ENCODE results near the gene RIC1. TPM values are rescaled to one million over a fixed set of nuclear protein-coding genes. Genes with fewer than 3 reads are reported as not detected.
"Not testable (repeated sequence)": the region's sequence is repeated elsewhere in the genome, so short reads cannot be mapped to it uniquely, and the experiment has no call there.

RIC1 gene
- total RNA-seq, 2 donors from 2014 or later, result 19.6 to 24.3 TPM

DNA sequence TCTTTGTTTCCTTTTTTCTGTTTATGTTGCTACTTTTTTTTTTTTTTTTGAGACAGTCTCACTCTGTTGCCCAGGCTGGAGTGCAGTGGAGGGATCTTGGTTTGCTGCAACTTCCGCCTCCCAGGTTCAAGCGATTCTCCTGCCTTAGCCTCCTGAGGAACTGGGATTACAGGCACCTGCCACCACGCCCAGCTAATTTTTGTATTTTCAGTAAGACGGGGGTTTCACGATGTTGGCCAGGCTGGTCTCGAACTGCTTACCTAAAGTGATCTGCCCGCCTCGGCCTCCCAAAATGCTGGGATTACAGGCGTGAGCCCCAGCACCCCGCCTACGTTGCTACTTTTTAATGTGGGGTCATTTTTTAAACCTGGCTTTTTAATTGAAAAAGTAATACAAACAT is 1.2 kb upstream of the RIC1 start:
- Mint-ChIP-seq H3K27ac (peak overlapping the region; percentile 96), H3K4me3 (peak overlapping the region; percentile 99), H3K4me1 (peaks cover 40% of the 10 kb centered on the region)
- DNase-seq; H3K9me3 ChIP-seq (ENCODE audit: control insufficient read depth, low read length, poor library complexity, severe bottlenecking); H3K36me3 Mint-ChIP-seq (ENCODE audit: low read depth); ATAC-seq; H3K27me3 Mint-ChIP-seq: not testable (repeated sequence)

- DNase-seq (no peak), ATAC-seq (no peak)
- no peaks in the 10 kb centered on the region for H3K9me3 ChIP-seq (ENCODE audit: control insufficient read depth, low read length, poor library complexity, severe bottlenecking)
- Mint-ChIP-seq H3K27me3 (no peaks in the 10 kb centered on the region), H3K4me1 (peaks cover 43% of the 10 kb centered on the region), H3K36me3 (ENCODE audit: low read depth) (peaks cover 2% of the 10 kb centered on the region), H3K27ac (peak overlapping the region; percentile 96), H3K4me3 (peak overlapping the region; percentile 99)
These were observed 751 bp upstream of the RIC1 start for GRCh38 chr9:5628183-5628529.

DNA sequence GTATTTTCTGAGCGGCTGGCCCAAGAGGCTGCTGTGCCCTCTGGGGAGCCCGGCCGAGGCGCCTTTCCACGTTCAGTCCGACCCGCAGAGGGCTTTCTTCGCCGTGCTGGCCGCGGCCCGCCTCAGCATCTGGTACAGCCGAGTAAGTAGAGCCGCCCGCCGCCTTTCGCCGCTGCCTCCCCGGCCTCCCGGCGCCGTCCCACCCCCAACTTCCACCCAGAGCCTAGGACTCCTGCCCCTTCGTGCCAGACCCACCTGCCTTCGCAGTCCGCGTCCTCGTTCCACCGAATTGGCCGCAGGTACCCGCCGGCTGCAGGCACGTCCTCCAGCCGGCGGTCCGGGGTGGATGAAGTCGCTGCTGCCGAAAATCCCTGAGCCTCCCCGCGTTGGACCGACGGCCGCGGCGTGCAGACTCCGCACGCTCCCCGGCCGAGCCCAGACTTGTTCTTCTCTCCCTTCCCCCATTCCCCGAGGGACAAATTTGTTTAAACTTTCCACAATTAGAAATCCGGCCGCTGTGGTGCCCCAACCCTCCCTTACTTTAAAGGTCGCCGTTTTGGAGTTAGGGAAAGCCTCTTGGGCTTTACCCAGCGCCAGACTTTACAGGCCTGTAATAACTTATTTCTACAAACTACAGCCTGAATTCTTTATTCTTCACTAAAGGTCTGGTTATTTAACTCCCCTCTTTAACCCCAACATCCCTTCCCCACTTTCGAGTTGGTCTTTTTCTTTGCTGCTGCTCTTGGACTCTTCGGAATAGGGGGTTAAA is 589 bp downstream of the RIC1 start:
- peak overlapping the region; percentile 99 for H3K4me3 Mint-ChIP-seq
- H3K9me3 ChIP-seq (ENCODE audit: control insufficient read depth, low read length, poor library complexity, severe bottlenecking), result no peaks in the 10 kb centered on the region
- peaks cover 51% of the 10 kb centered on the region for H3K4me1 Mint-ChIP-seq
- no peaks in the 10 kb centered on the region for H3K27me3 Mint-ChIP-seq
- peaks cover 2% of the 10 kb centered on the region for H3K36me3 Mint-ChIP-seq (ENCODE audit: low read depth)
- ATAC-seq, result peak; percentile 22
- peak; percentile 20 to 39 (median 33) for DNase-seq
- peak overlapping the region; percentile 96 for H3K27ac Mint-ChIP-seq

GRCh38 chr9:5630081-5630507 is 1.2 kb downstream of the RIC1 start:
- no peak for DNase-seq
- H3K9me3 ChIP-seq (ENCODE audit: control insufficient read depth, low read length, poor library complexity, severe bottlenecking), result no peaks in the 10 kb centered on the region
- Mint-ChIP-seq H3K36me3 (ENCODE audit: low read depth) (peaks cover 2% of the 10 kb centered on the region), H3K4me1 (peaks cover 52% of the 10 kb centered on the region), H3K27ac (peak overlapping the region; percentile 96), H3K4me3 (peak overlapping the region; percentile 99), H3K27me3 (no peaks in the 10 kb centered on the region)
- no peak for ATAC-seq

DNA sequence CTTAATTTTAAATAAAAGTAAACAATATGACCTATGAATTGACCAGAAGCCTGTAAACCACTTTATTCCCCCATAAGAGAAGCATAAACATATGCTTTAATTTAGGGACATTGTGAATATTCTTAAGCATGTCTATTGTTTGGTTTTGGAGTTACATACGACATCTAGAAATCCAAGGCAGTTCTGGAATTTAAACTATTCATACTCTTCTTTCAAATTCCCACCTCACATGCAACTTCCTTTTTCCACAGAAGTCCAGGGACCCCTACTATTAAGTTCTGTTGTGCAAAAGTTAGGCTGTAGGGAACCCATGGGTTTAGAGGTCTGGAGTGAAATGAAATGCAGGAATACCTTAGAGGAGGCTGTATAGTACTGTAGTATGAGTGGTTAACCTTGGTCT is 2.1 kb downstream of the RIC1 start:
- peaks cover 52% of the 10 kb centered on the region for H3K4me1 Mint-ChIP-seq
- no peak for ATAC-seq
- H3K4me3 Mint-ChIP-seq, result no peak overlapping the region
- H3K36me3 Mint-ChIP-seq (ENCODE audit: low read depth), result peaks cover 5% of the 10 kb centered on the region
- no peaks in the 10 kb centered on the region for H3K27me3 Mint-ChIP-seq
- H3K27ac Mint-ChIP-seq, result no peak overlapping the region
- H3K9me3 ChIP-seq (ENCODE audit: control insufficient read depth, low read length, poor library complexity, severe bottlenecking), result no peaks in the 10 kb centered on the region
- DNase-seq, result no peak

DNA sequence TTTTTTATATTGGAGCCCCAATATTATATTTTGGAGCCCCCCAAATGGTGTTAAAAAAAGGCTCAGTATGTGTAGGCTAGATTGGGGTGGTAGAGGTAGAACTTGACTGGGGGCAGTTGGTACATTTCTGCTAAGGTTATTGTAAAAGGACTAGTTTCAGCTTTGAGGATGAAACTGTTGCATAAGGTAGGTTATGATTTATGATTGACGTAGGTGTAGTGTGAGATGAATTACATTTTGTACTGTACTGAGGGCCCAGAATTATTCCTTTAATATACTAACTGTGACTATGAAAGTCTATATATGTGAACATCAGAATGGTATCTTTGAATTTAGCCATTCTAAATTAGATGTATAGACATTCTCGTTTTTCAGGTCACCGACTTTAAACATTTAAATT is 3.6 kb downstream of the RIC1 start:
- peaks cover 5% of the 10 kb centered on the region for H3K36me3 Mint-ChIP-seq (ENCODE audit: low read depth)
- no peak for DNase-seq
- no peaks in the 10 kb centered on the region for H3K9me3 ChIP-seq (ENCODE audit: control insufficient read depth, low read length, poor library complexity, severe bottlenecking)
- H3K4me1 Mint-ChIP-seq, result peaks cover 44% of the 10 kb centered on the region
- no peak overlapping the region for H3K4me3 Mint-ChIP-seq
- H3K27ac Mint-ChIP-seq, result no peak overlapping the region
- no peak for ATAC-seq
- no peaks in the 10 kb centered on the region for H3K27me3 Mint-ChIP-seq

GRCh38 chr9:5633243-5633642 is 4.3 kb downstream of the RIC1 start:
- H3K9me3 ChIP-seq (ENCODE audit: control insufficient read depth, low read length, poor library complexity, severe bottlenecking), result no peaks in the 10 kb centered on the region
- Mint-ChIP-seq H3K4me3 (no peak overlapping the region), H3K27ac (no peak overlapping the region), H3K4me1 (peaks cover 37% of the 10 kb centered on the region), H3K27me3 (no peaks in the 10 kb centered on the region), H3K36me3 (ENCODE audit: low read depth) (peaks cover 5% of the 10 kb centered on the region)
- DNase-seq, result no peak
- no peak for ATAC-seq

DNA sequence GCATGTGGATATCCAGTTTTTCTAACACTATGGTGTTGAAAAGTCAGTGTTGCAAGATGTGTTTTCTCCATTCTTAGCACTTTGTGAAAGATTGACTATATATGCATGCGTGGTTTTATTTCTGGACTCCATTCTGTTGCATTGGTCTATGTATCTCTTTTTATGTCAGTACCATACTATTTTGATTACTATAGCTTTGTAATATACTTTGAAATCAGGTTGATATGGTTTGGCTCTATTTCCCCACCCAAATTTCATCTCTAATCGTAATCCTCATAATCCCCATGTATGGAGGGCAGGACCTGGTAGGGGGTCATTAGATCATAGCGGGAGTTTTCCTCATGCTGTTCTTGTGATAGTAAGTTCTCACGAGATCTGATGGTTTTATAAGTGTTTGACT is 6.5 kb downstream of the RIC1 start:
- H3K9me3 ChIP-seq (ENCODE audit: control insufficient read depth, low read length, poor library complexity, severe bottlenecking), result peaks cover 2% of the 10 kb centered on the region
- Mint-ChIP-seq H3K27me3 (no peaks in the 10 kb centered on the region), H3K36me3 (ENCODE audit: low read depth) (peaks cover 2% of the 10 kb centered on the region), H3K27ac (no peak overlapping the region), H3K4me1 (peaks cover 28% of the 10 kb centered on the region), H3K4me3 (no peak overlapping the region)
- ATAC-seq (no peak), DNase-seq (no peak)

GRCh38 chr9:5639816-5640215 is 10.9 kb downstream of the RIC1 start:
- Mint-ChIP-seq H3K27ac (no peak overlapping the region), H3K4me3 (no peak overlapping the region)

GRCh38 chr9:5642170-5642569 is 13.3 kb downstream of the RIC1 start:
- Mint-ChIP-seq H3K4me1 (peaks cover 9% of the 10 kb centered on the region), H3K36me3 (ENCODE audit: low read depth) (no peaks in the 10 kb centered on the region), H3K27me3 (no peaks in the 10 kb centered on the region), H3K4me3 (no peak overlapping the region), H3K27ac (no peak overlapping the region)
- ATAC-seq (no peak), DNase-seq (no peak)
- peaks cover 2% of the 10 kb centered on the region for H3K9me3 ChIP-seq (ENCODE audit: control insufficient read depth, low read length, poor library complexity, severe bottlenecking)

More at GRCh38 chr9:5639816-5640215, 10.9 kb downstream of the RIC1 start:
- DNase-seq, result no peak
- peaks cover 2% of the 10 kb centered on the region for H3K9me3 ChIP-seq (ENCODE audit: control insufficient read depth, low read length, poor library complexity, severe bottlenecking)
- Mint-ChIP-seq H3K4me1 (peaks cover 5% of the 10 kb centered on the region), H3K36me3 (ENCODE audit: low read depth) (peaks cover 2% of the 10 kb centered on the region), H3K27me3 (no peaks in the 10 kb centered on the region)
- no peak for ATAC-seq

GRCh38 chr9:5643005-5643624 is 14.2 kb downstream of the RIC1 start:
- no peak for ATAC-seq
- H3K4me1 Mint-ChIP-seq, result peaks cover 9% of the 10 kb centered on the region
- no peaks in the 10 kb centered on the region for H3K36me3 Mint-ChIP-seq (ENCODE audit: low read depth)

GRCh38 chr9:5644501-5644900 is 15.6 kb downstream of the RIC1 start:
- Mint-ChIP-seq H3K27me3 (no peaks in the 10 kb centered on the region), H3K36me3 (ENCODE audit: low read depth) (peaks cover 3% of the 10 kb centered on the region), H3K4me3 (no peak overlapping the region), H3K27ac (no peak overlapping the region), H3K4me1 (peaks cover 9% of the 10 kb centered on the region)
- H3K9me3 ChIP-seq (ENCODE audit: control insufficient read depth, low read length, poor library complexity, severe bottlenecking), result peaks cover 1% of the 10 kb centered on the region
- ATAC-seq (no peak), DNase-seq (no peak)

More at GRCh38 chr9:5643005-5643624, 14.2 kb downstream of the RIC1 start:
- no peak overlapping the region for H3K4me3 Mint-ChIP-seq
- H3K27ac Mint-ChIP-seq, result no peak overlapping the region
- DNase-seq, result no peak
- H3K27me3 Mint-ChIP-seq, result no peaks in the 10 kb centered on the region
- H3K9me3 ChIP-seq (ENCODE audit: control insufficient read depth, low read length, poor library complexity, severe bottlenecking), result peaks cover 2% of the 10 kb centered on the region

- Mint-ChIP-seq H3K36me3 (ENCODE audit: low read depth) (peaks cover 3% of the 10 kb centered on the region), H3K4me1 (peaks cover 9% of the 10 kb centered on the region), H3K4me3 (no peak overlapping the region), H3K27me3 (no peaks in the 10 kb centered on the region), H3K27ac (no peak overlapping the region)
- no peak for DNase-seq
- no peak for ATAC-seq
- H3K9me3 ChIP-seq (ENCODE audit: control insufficient read depth, low read length, poor library complexity, severe bottlenecking), result no peaks in the 10 kb centered on the region
These were observed 17.2 kb downstream of the RIC1 start for GRCh38 chr9:5646116-5646515.
